Heart right ventricle (tissue), 16 donors: ENCODE results near the gene OGT. TPM values are rescaled to one million over a fixed set of nuclear protein-coding genes. Genes with fewer than 3 reads are reported as not detected.
"Not testable (repeated sequence)": the region's sequence is repeated elsewhere in the genome, so short reads cannot be mapped to it uniquely, and the experiment has no call there.

ENCODE experiments used
- ATAC-seq, 8 donors: fragments of 200-7000 bp; cut with Tn5 transposase; one replicate each; pipeline ENCODE4 v1.9.1; 2020; ENCODE audit warnings: mild to moderate bottlenecking in 8 of 8, moderate library complexity in 8 of 8, moderate number of reproducible peaks in 1 of 8
- DNase-seq, 2 donors: peaks; one replicate each; pipeline ENCODE4 v3.0.0-alpha.2; 2020
- H3K27ac ChIP-seq, 10 donors: fragments of 200-600 bp; sonication (generic) in 2 of 10; one replicate each; pipeline versions ENCODE4 v1.5.0 to v1.8.0; 2020 to 2022; ENCODE audit warnings: mild to moderate bottlenecking in 3 of 10
- H3K27me3 ChIP-seq, 7 donors: fragments of 200-600 bp; one replicate each; pipeline ENCODE4 v1.8.0; 2021 to 2022; ENCODE audit warnings: mild to moderate bottlenecking in 2 of 7
- H3K36me3 ChIP-seq, 9 donors: fragments of 200-600 bp; sonication (generic) in 1 of 9; one replicate each; pipeline versions ENCODE4 v1.5.0 to v1.8.0; 2020 to 2022; ENCODE audit warnings: mild to moderate bottlenecking in 2 of 9
- H3K4me1 ChIP-seq, 9 donors: fragments of 200-600 bp; sonication (generic) in 1 of 9; one replicate each; pipeline versions ENCODE4 v1.5.0 to v1.8.0; 2020 to 2022; ENCODE audit warnings: mild to moderate bottlenecking in 4 of 9
- H3K4me3 ChIP-seq, 10 donors: fragments of 200-600 bp; sonication (generic) in 2 of 10; one replicate each; pipeline versions ENCODE4 v1.5.0 to v1.8.0; 2020 to 2022; ENCODE audit warnings: mild to moderate bottlenecking in 7 of 10, moderate library complexity in 2 of 10
- H3K9me3 ChIP-seq, 11 donors: fragments of 200-600 bp in 10 of 11; sonication (generic) in 2 of 11; one replicate each; pipeline versions ENCODE4 v1.5.0 to v1.8.0; 2013 to 2022; ENCODE audit warnings: mild to moderate bottlenecking in 2 of 11, control low read depth in 1 of 11, moderate library complexity in 1 of 11
- CTCF ChIP-seq, 9 donors: fragments of 200-600 bp; sonication (generic) in 2 of 9; IDR thresholded peaks; one replicate each; pipeline versions ENCODE4 v1.5.0 to v1.8.0; 2021 to 2022; ENCODE audit warnings: antibody characterized with exemption in 9 of 9, mild to moderate bottlenecking in 5 of 9, moderate library complexity in 1 of 9
- WGBS, 2 donors: extraction: QIAGEN DNeasy Blood & Tissue Kit; methylation state at CpG; one replicate each; pipeline ENCODE4 v1.1.7; 2013; ENCODE audit warnings: inconsistent platforms in 1 of 2; 5-methylcytosine and 5-hydroxymethylcytosine counted together
- intact Hi-C, 10 donors: fragments of 100-400 bp; cut with DNase I; formaldehyde crosslinking; loops; one replicate each; pipeline versions ENCODE4 v1.11.1 to v1.14.2; 2022
- polyA plus RNA-seq, 2 donors: library from polyadenylated mRNA; stranded (reverse); fragments of 200-250 nt; gene quantifications; one replicate each; pipeline ENCODE4 v1.2.3, GENCODE V29; 2013
- total RNA-seq, 10 donors: library from RNA; stranded (reverse); fragmentation: NEBNext Ultra II Directional in 3 of 10; extraction: Animal tissue kit (Norgen Biotek cat#: 25700) in 3 of 10; gene quantifications; one replicate each; pipeline versions ENCODE4 v1.2.1 to v1.2.4, GENCODE V29; 2021 to 2023
- donor health status: Arrhythmogenic right ventricular cardiomyopathy.
- donor health status: ischemic (EF 13 %, LVEDD 7.1; RV severe dilation, severe dysfunction).
- donor health status: healthy with polysubstance abuse.
- donor health status: DM: no; HTN: yes; CAD: no.
- donor health status: DM: no; HTN: no; CAD: no.
- donor health status: ischemic (EF 25% LVEDD 6.9; RV normal size, moderate dysfunction).
- donor health status: ischemic (EF 25% LVEDD 5.7; RV mildly dilated, moderate dysfunction).
- donor health status: healthy.
- donor health status: DM: yes; HTN: yes; CAD: no.
- donor health status: Ischemic cardiomyopathy.
- donor health status: ischemic (EF 35%, LVEDD 5.7; RV mildly dilated, moderate dysfunction).
- donor health status: nonischemic (EF 11% LVEDD 7.7; RV severe dilation, severe dysfunction).
- donor health status: DM: yes; HTN: yes; CAD: no.
- donor health status: PGD.
- donor health status: ischemic (EF 29% LVEDD 5.4; RV normal size, mild dysfunction).
- donor health status: nonischemic (EF 23%, LVEDD 6.1; RV moderate dilation, normal function).

Gene OGT
- total and polyA plus RNA-seq, 12 donors, result 16.1 to 92.1 (median 77.8) TPM

DNA sequence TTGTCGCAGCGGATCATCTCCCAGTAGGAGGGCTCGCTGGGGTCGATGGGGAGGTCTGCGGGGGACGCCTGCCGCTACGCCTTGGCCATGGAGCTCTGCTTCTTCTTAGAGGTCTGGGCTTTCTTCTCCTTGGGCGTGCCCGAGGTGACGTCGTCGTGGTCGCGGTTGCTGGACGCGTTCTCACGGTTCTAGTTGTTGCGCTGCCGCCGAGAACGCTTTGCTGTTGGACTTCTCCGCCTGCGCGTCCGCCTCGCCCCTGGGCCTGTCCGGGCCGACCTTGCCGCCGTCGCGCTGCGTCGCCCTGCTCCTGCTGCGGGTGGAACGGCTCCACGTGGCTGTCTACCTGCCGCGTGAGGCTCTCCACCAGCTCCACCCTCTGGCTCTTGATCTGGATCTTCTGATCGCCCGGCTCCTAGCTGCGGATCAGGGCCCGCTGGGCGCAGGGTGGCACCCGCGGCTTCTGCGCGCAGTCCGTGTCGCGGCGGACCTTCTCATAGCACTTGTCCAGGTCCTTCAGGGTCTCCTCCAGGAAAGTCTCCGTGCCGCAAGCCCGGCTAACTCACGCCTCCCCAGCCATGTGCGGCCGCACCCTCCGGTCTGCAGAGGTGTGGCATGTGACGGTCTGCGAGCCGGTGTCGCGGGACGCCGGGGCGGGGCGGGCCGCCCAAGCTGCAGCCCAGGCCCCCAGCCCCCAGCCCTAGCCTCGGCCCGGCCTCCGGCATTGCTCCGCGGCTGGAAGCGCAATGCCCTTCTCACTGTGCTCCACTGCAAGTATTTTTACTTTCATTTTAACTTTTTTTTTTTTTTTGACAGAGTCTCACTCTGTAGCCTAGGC, 40.5 kb upstream of the OGT start:
- H3K4me3 ChIP-seq, result peak overlapping the region in 9 of 10 donors; percentile 29 to 74 (median 65)
- H3K36me3 ChIP-seq, result no peaks in the 10 kb centered on the region
- peaks cover 0 to 4% (median 0%) of the 10 kb centered on the region in 11 donors for H3K9me3 ChIP-seq
- intact Hi-C loops, result loop anchor here in 1 of 10 donors (5.0 kb wide), 1 partner anchor 40 kb away; the partner anchor contains the start of gene OGT
- DNase-seq, result peak; percentile 24 to 53
- 4 to 5% methylated on average over 50 to 76 of the region's 76 CpGs for WGBS, 2 donors
- ATAC-seq, result peak in 7 of 8 donors; percentile 69 to 87 (median 83)
- H3K4me1 ChIP-seq, result no peaks in the 10 kb centered on the region
- peak overlapping the region in 4 of 10 donors; percentile 10 to 63 (median 31) for H3K27ac ChIP-seq
- TF ChIP-seq CTCF (IDR thresholded peaks at IDR 0.05), result no peak
- no peaks in the 10 kb centered on the region for H3K27me3 ChIP-seq

GRCh38 chrX:71493111-71493613, 39.7 kb upstream of the OGT start:
- intact Hi-C loops, result loop anchor here in 1 of 10 donors (5.0 kb wide), 1 partner anchor 39 kb away; the partner anchor contains the start of gene OGT
- H3K4me1 ChIP-seq, result no peaks in the 10 kb centered on the region
- no peaks in the 10 kb centered on the region for H3K27me3 ChIP-seq
- no peaks in the 10 kb centered on the region for H3K36me3 ChIP-seq
- H3K4me3 ChIP-seq, result peak overlapping the region in 8 of 10 donors; percentile 45 to 74 (median 65)
- H3K9me3 ChIP-seq, result peaks cover 0 to 4% (median 0%) of the 10 kb centered on the region in 11 donors
- DNase-seq, result peak; percentile 7 to 9
- peak in 4 of 8 donors; percentile 35 to 47 (median 45) for ATAC-seq
- TF ChIP-seq CTCF (IDR thresholded peaks at IDR 0.05), result no peak
- peak overlapping the region in 2 of 10 donors; percentile 10 to 63 for H3K27ac ChIP-seq
- WGBS, 2 donors, result 64 to 68% methylated on average over 16 of the region's 16 CpGs

- not testable (repeated sequence) for H3K27me3 ChIP-seq
- WGBS, 2 donors, result 67 to 92% methylated on average over 3 of the region's 3 CpGs
Measured at GRCh38 chrX:71495979-71496378, 36.9 kb upstream of the OGT start.

DNA sequence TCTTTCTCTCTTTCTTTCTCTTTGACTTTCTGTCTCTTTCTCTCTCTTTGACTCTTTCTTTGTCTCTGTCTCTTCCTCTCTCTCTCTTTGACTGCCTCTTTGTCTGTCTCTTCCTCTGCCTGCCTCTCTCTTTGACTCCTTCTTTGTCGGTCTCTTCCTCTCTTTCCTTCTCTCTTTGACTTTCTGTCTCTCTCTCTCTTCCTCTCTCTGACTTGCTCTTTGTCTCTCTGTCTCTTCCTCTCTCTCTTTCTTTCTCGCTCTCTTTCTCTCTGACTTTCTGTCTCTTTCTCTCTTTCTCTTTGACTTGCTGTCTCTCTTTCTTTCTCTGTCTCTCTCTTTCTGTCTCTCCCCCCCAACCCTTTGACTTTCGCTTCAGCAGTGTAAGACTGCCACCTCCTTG, 36.4 kb upstream of the OGT start:
- intact Hi-C loops, result no loop called here
- H3K4me3 ChIP-seq, result no peak overlapping the region
- no peaks in the 10 kb centered on the region for H3K36me3 ChIP-seq
- TF ChIP-seq CTCF (IDR thresholded peaks at IDR 0.05), result no peak
- ATAC-seq, result no peak
- WGBS, 2 donors, result 92 to 93% methylated on average over 3 of the region's 3 CpGs
- no peaks in the 10 kb centered on the region for H3K27me3 ChIP-seq
- H3K4me1 ChIP-seq, result no peaks in the 10 kb centered on the region
- peaks cover 0 to 4% (median 0%) of the 10 kb centered on the region in 11 donors for H3K9me3 ChIP-seq
- no peak for DNase-seq
- no peak overlapping the region for H3K27ac ChIP-seq

More at GRCh38 chrX:71495979-71496378, 36.9 kb upstream of the OGT start:
- H3K36me3 ChIP-seq, DNase-seq, H3K4me1 ChIP-seq, H3K9me3 ChIP-seq, H3K27ac ChIP-seq, H3K4me3 ChIP-seq, intact Hi-C loops, ATAC-seq: not testable (repeated sequence)

DNA sequence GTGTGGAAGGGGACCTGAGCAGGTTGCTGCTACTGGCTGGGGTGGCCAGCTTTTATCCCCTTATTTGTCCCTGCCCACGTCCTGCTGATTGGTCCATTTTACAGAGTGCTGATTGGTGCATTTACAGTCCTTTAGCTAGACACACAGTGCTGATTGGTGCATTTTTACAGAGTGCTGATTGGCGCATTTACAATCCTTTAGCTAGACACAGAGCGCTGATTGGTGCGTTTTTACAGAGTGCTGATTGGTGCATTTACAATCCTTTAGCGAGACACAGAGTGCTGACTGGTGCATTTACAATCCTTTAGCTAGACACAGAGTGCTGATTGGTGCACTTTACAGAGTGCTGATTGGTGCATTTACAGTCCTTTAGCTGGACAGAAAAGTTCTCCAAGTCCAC, 30.8 kb upstream of the OGT start:
- DNase-seq, ATAC-seq, H3K9me3 ChIP-seq, H3K27me3 ChIP-seq, H3K27ac ChIP-seq, intact Hi-C loops, H3K4me3 ChIP-seq, H3K4me1 ChIP-seq, H3K36me3 ChIP-seq: not testable (repeated sequence)
- 82 to 95% methylated on average over 5 of the region's 5 CpGs for WGBS, 2 donors
